GM12865 (cell line): Measurements from ENCODE around the gene CCDC60.

Source experiments
- DNase-seq: peaks from one replicate; pipeline ENCODE4 v3.0.0; 2010; ENCODE audit warnings: low read depth
- H3K4me3 ChIP-seq: 2 replicates; pipeline ENCODE4 v1.5.1; 2011; ENCODE audit warnings: mild to moderate bottlenecking, low read depth, low read length, control low read depth
- CTCF ChIP-seq: IDR thresholded peaks from 2 replicates; pipeline ENCODE4 v1.5.1; 2011; ENCODE audit warnings: low read length, control low read depth, low read depth, inconsistent platforms; ENCODE audit not compliant: insufficient read depth; ENCODE audit errors: missing control alignments

Gene CCDC60

GRCh38 chr12:119460876-119461275 lies 126.3 kb downstream of the CCDC60 start:
- TF ChIP-seq CTCF: no peak
- no peak overlapping the region for H3K4me3 ChIP-seq
- no peak for DNase-seq

- no peak for TF ChIP-seq CTCF
- DNase-seq: no peak
- no peak overlapping the region for H3K4me3 ChIP-seq
These were observed 127.2 kb downstream of the CCDC60 start for GRCh38 chr12:119461636-119462214.

- no peak for TF ChIP-seq CTCF
- DNase-seq: no peak
- no peak overlapping the region for H3K4me3 ChIP-seq
These were observed 128.8 kb downstream of the CCDC60 start for GRCh38 chr12:119463211-119463926.

GRCh38 chr12:119468296-119468695 lies 133.8 kb downstream of the CCDC60 start:
- no peak for DNase-seq
- H3K4me3 ChIP-seq: no peak overlapping the region
- TF ChIP-seq CTCF: no peak

- no peak overlapping the region for H3K4me3 ChIP-seq
- no peak for DNase-seq
- no peak for TF ChIP-seq CTCF
These were observed 141.1 kb downstream of the CCDC60 start for GRCh38 chr12:119475650-119476049.

GRCh38 chr12:119476951-119477350 lies 142.4 kb downstream of the CCDC60 start:
- H3K4me3 ChIP-seq: no peak overlapping the region
- TF ChIP-seq CTCF: no peak
- DNase-seq: no peak

- peak; percentile 3 for DNase-seq
- no peak overlapping the region for H3K4me3 ChIP-seq
- no peak for TF ChIP-seq CTCF
These were observed 144.6 kb downstream of the CCDC60 start for GRCh38 chr12:119479121-119479561.
